ENCODE measurements around the gene ARL14EPL. TPM values are rescaled to one million over a fixed set of nuclear protein-coding genes. Genes with fewer than 3 reads are reported as not detected.

ARL14EPL gene
- polyA plus RNA-seq, 1 donor from 2014 or later: not detected

Other genes with a start within 250 kb of the ARL14EPL start
- gene CDO1, start 215.8 kb upstream of the ARL14EPL start, polyA plus RNA-seq (ENCODE audit: insufficient read depth, low read depth, low replicate concordance): 8.0 TPM
- gene ATG12, start 190.9 kb upstream of the ARL14EPL start, polyA plus RNA-seq (ENCODE audit: insufficient read depth, low read depth, low replicate concordance): 18.3 TPM
- gene AP3S1, start 190.5 kb upstream of the ARL14EPL start, polyA plus RNA-seq (ENCODE audit: insufficient read depth, low read depth, low replicate concordance): 44.6 TPM
- gene LVRN, start 70.0 kb upstream of the ARL14EPL start, polyA plus RNA-seq (ENCODE audit: insufficient read depth, low read depth, low replicate concordance): not detected
- gene COMMD10, start 52.6 kb downstream of the ARL14EPL start, polyA plus RNA-seq (ENCODE audit: insufficient read depth, low read depth, low replicate concordance): 10.1 TPM